HCT116 (cell line): Measurements from ENCODE around the gene FAM177B. TPM values are rescaled to one million over a fixed set of nuclear protein-coding genes. Genes with fewer than 3 reads are reported as not detected.

Experiments used
- ATAC-seq: fragments of 200-7000 bp; cut with Tn5 transposase; 2 replicates; pipeline ENCODE4 v1.9.1; 2020; ENCODE audit warnings: mild to moderate bottlenecking, moderate library complexity
- BruUV-seq: library from RNA; stranded (reverse); fragments of 400-500 nt; replicated peaks from 2 replicates; lab custom pipeline; 2021; lab: Mats Ljungman, UMichigan
- CTCF ChIA-PET: fragments of 300-600 bp; sonication (Branson Sonifier 250); formaldehyde crosslinking; loops from one replicate; lab custom pipeline; 2021; ENCODE audit warnings: antibody characterized with exemption; lab: Charles Lee
- POLR2A ChIA-PET: fragments of 300-600, 350-600 bp; sonication (Branson Sonifier 250); formaldehyde crosslinking; loops from one replicate; lab custom pipeline; 2021; ENCODE audit warnings: antibody characterized with exemption; lab: Charles Lee
- RAD21 ChIA-PET, 2 experiments: fragments of 300-600 bp; sonication (Branson Sonifier 250); formaldehyde crosslinking; loops; one replicate each; lab custom pipeline; 2023; ENCODE audit warnings: low total read pairs in 2 of 2; ENCODE audit not compliant: uncharacterized antibody in 2 of 2, unreplicated experiment in 2 of 2, low non-redundant PET in 1 of 2; lab: Charles Lee
- DNase-seq: peaks from one replicate; pipeline ENCODE4 v3.0.0-alpha.2; 2010; ENCODE audit warnings: low read depth, low spot score
- H2AFZ ChIP-seq: fragments of 200-600 bp; shearing (Covaris generic), sonication (generic); 2 replicates; pipeline ENCODE4 v1.6.1; 2017; ENCODE audit warnings: low read depth, mixed run types, mixed read lengths, antibody characterized with exemption, low read length; ENCODE audit not compliant: poor library complexity, severe bottlenecking
- H3K27ac ChIP-seq: 2 replicates; pipeline ENCODE4 v1.5.1; 2012; ENCODE audit warnings: low read depth, low read length
- H3K27me3 ChIP-seq: fragments of 200-600 bp; sonication (generic); 2 replicates; pipeline ENCODE4 v1.6.1; 2016; ENCODE audit warnings: mixed run types, low read length, mixed read lengths; ENCODE audit not compliant: insufficient read depth
- H3K36me3 ChIP-seq, 2 experiments: fragments of 200-500 bp in 1 of 2; fragments of 200-600 bp in 1 of 2; sonication (Bioruptor generic) in 1 of 2; sonication (generic) in 1 of 2; 2 replicates each; pipeline versions ENCODE4 v1.5.1 to v1.6.1; 2014 to 2016; ENCODE audit warnings: low read length in 2 of 2, inconsistent platforms in 1 of 2, mixed read lengths in 1 of 2, mixed run types in 1 of 2; ENCODE audit not compliant: insufficient read depth in 2 of 2, control insufficient read depth in 1 of 2
- H3K4me1 ChIP-seq, 2 experiments: fragments of 200-600 bp in 1 of 2; sonication (generic) in 1 of 2; 2 replicates each; pipeline versions ENCODE4 v1.5.1 to v1.6.1; 2012 to 2017; ENCODE audit warnings: low read length in 2 of 2, inconsistent platforms in 1 of 2, mild to moderate bottlenecking in 1 of 2, mixed read lengths in 1 of 2, mixed run types in 1 of 2, moderate library complexity in 1 of 2; ENCODE audit not compliant: insufficient read depth in 2 of 2, control insufficient read depth in 1 of 2
- H3K4me2 ChIP-seq: fragments of 200-600 bp; sonication (generic); 2 replicates; pipeline ENCODE4 v1.6.1; 2017; ENCODE audit warnings: mixed run types, low read length, mixed read lengths
- H3K4me3 ChIP-seq, 2 experiments: fragments of 200-600 bp in 1 of 2; sonication (generic) in 1 of 2; replicated peaks in 1 of 2; 2 replicates each; pipeline ENCODE4 v1.5.1; 2011 to 2016; ENCODE audit warnings: low read length in 2 of 2, control low read depth in 1 of 2, low read depth in 1 of 2, mild to moderate bottlenecking in 1 of 2, mixed read lengths in 1 of 2, mixed run types in 1 of 2
- H3K79me2 ChIP-seq: fragments of 200-600 bp; sonication (generic); 2 replicates; pipeline ENCODE4 v1.6.1; 2017; ENCODE audit warnings: mild to moderate bottlenecking, mixed run types, low read length, moderate library complexity, mixed read lengths; ENCODE audit not compliant: insufficient read depth
- H3K9ac ChIP-seq: fragments of 200-600 bp; sonication (generic); 2 replicates; pipeline ENCODE4 v1.6.1; 2016; ENCODE audit warnings: low read length, mixed read lengths
- H3K9me2 ChIP-seq: fragments of 200-600 bp; sonication (generic), shearing (Covaris generic); 2 replicates; pipeline ENCODE4 v1.6.1; 2017; ENCODE audit warnings: mixed run types, mild to moderate bottlenecking, moderate library complexity; ENCODE audit not compliant: insufficient read depth
- H3K9me3 ChIP-seq, 2 experiments: fragments of 200-500 bp in 1 of 2; fragments of 200-600 bp in 1 of 2; sonication (Bioruptor generic) in 1 of 2; sonication (generic) in 1 of 2; 2 replicates each; pipeline ENCODE4 v1.6.1; 2014 to 2017; ENCODE audit warnings: low read length in 2 of 2, mixed read lengths in 2 of 2, inconsistent platforms in 1 of 2, low read depth in 1 of 2, mild to moderate bottlenecking in 1 of 2, mixed run types in 1 of 2, moderate library complexity in 1 of 2; ENCODE audit not compliant: control insufficient read depth in 1 of 2, insufficient read depth in 1 of 2
- H4K20me1 ChIP-seq: fragments of 200-600 bp; sonication (generic), shearing (Covaris generic); 2 replicates; pipeline ENCODE4 v1.6.1; 2017; ENCODE audit warnings: mixed run types, mild to moderate bottlenecking, moderate library complexity; ENCODE audit not compliant: insufficient read depth
- ATF3 ChIP-seq: IDR thresholded peaks from 2 replicates; pipeline ENCODE4 v1.6.1; 2012
- CBX3 ChIP-seq: IDR thresholded peaks from 2 replicates; pipeline ENCODE4 v1.6.1; 2012; ENCODE audit warnings: low read depth
- CEBPB ChIP-seq: IDR thresholded peaks from 2 replicates; pipeline ENCODE4 v1.6.1; 2012; ENCODE audit warnings: low read depth
- EZH2 ChIP-seq: fragments of 200-600 bp; sonication (generic); IDR thresholded peaks from 2 replicates; pipeline ENCODE4 v1.6.1; 2017; ENCODE audit warnings: antibody characterized with exemption, mixed run types
- EZH2phosphoT487 ChIP-seq: fragments of 200-600 bp; IDR thresholded peaks from 2 replicates; pipeline ENCODE4 v1.6.1; 2018; ENCODE audit warnings: antibody characterized with exemption, borderline replicate concordance
- JUND ChIP-seq: IDR thresholded peaks from 2 replicates; pipeline ENCODE4 v1.6.1; 2012
- POLR2A ChIP-seq: IDR thresholded peaks from 2 replicates; pipeline ENCODE4 v1.7.0; 2011; ENCODE audit warnings: borderline replicate concordance; ENCODE audit not compliant: insufficient read depth, insufficient read length; ENCODE audit errors: extremely low read depth
- POLR2AphosphoS5 ChIP-seq: IDR thresholded peaks from 2 replicates; pipeline ENCODE4 v1.6.1; 2011; ENCODE audit warnings: mild to moderate bottlenecking, low read depth, low read length, moderate library complexity
- RAD21 ChIP-seq: IDR thresholded peaks from 2 replicates; pipeline ENCODE4 v1.6.1; 2012; ENCODE audit warnings: low read depth, mild to moderate bottlenecking
- REST ChIP-seq: IDR thresholded peaks from 2 replicates; pipeline ENCODE4 v1.6.1; 2012; ENCODE audit warnings: low read depth
- ZBTB33 ChIP-seq: IDR thresholded peaks from 2 replicates; pipeline ENCODE4 v1.6.1; 2011; ENCODE audit warnings: mild to moderate bottlenecking, low read length, moderate library complexity; ENCODE audit not compliant: insufficient replicate concordance; ENCODE audit errors: extremely low read depth
- ZFX ChIP-seq: fragments of 450-650 bp; IDR thresholded peaks from 2 replicates; pipeline ENCODE4 v1.6.1; 2017
- intact Hi-C: fragments of 100-400 bp; cut with micrococcal nuclease; formaldehyde crosslinking; loops from 2 replicates; pipeline ENCODE4 v1.10.0; 2022
- total RNA-seq: library from RNA; stranded (reverse); gene quantifications from one replicate; pipeline ENCODE4 v1.2.1, GENCODE V29; 2021; ENCODE audit not compliant: unreplicated experiment

FAM177B gene
- total RNA-seq, 1 experiment from 2014 or later = not detected

GRCh38 chr1:222739465-222739864 is 2.5 kb downstream of the FAM177B start:
- ChIA-PET CTCF (interaction anchor here (0.9 to 1.4 kb wide), 3 partner anchors 10 to 385 kb away, joined by 3 to 8 read pairs (median 4); no protein-coding TSS in a partner anchor), RAD21 (interaction anchor here in 1 of 2 experiments (0.8 kb wide), 1 partner anchor 343 kb away, joined by 3 read pairs; no protein-coding TSS in a partner anchor), POLR2A (no interaction called here)
- intact Hi-C loops = loop anchor here (2.0 kb wide), 1 partner anchor 943 kb away; no protein-coding TSS in a partner anchor
- BruUV-seq = no TSS peak
- H3K4me1 ChIP-seq = no peaks in the 10 kb centered on the region
- H3K9ac ChIP-seq = no peak overlapping the region
- peaks cover 4 to 6% of the 10 kb centered on the region in 2 experiments; a peak in 2 of 4 replicates for H3K36me3 ChIP-seq
- H3K9me2 ChIP-seq = no peaks in the 10 kb centered on the region
- H3K4me3 ChIP-seq = no peak overlapping the region
- H2AFZ ChIP-seq = no peak overlapping the region
- ATAC-seq = no peak
- TF ChIP-seq POLR2A (no peak), REST (no peak), EZH2 (no peak), ATF3 (no peak), RAD21 (no peak)
- TF ChIP-seq, all 23 proteins: peak for 0
- Histone ChIP-seq H3K79me2 (no peaks in the 10 kb centered on the region), H3K27me3 (no peaks in the 10 kb centered on the region), H4K20me1 (no peaks in the 10 kb centered on the region), H3K9me3 (no peaks in the 10 kb centered on the region), H3K4me2 (no peak overlapping the region), H3K27ac (no peak overlapping the region)
- no peak for DNase-seq

- RAD21 ChIA-PET = no interaction called here
- Histone ChIP-seq H3K27ac (no peak overlapping the region), H3K9ac (no peak overlapping the region), H3K79me2 (no peaks in the 10 kb centered on the region), H3K4me1 (no peaks in the 10 kb centered on the region), H3K27me3 (no peaks in the 10 kb centered on the region), H3K9me2 (no peaks in the 10 kb centered on the region), H3K9me3 (no peaks in the 10 kb centered on the region), H4K20me1 (no peaks in the 10 kb centered on the region), H3K4me3 (no peak overlapping the region)
- CTCF ChIA-PET = no interaction called here
- POLR2A ChIA-PET = no interaction called here
- DNase-seq = no peak
- no peak for ATAC-seq
- TF ChIP-seq JUND (no peak), ZFX (no peak), CEBPB (no peak), EZH2 (no peak), CBX3 (no peak), POLR2AphosphoS5 (no peak), ZBTB33 (no peak), EZH2phosphoT487 (no peak)
- TF ChIP-seq, all 23 proteins: peak for 0
- Histone ChIP-seq H2AFZ (no peak overlapping the region), H3K4me2 (no peak overlapping the region), H3K36me3 (peaks cover 0 to 4% of the 10 kb centered on the region in 2 experiments; a peak in 1 of 4 replicates)
- intact Hi-C loops = loop anchor here (2.0 kb wide), 1 partner anchor 943 kb away; no protein-coding TSS in a partner anchor
- no TSS peak for BruUV-seq
Observed at GRCh38 chr1:222739929-222740328, 2.9 kb downstream of the FAM177B start.
